B cell (primary cell): ENCODE measurements around the gene BTBD17.

Experiments
- CTCF ChIP-seq: fragments of 200-600 bp; IDR thresholded peaks from one replicate; pipeline ENCODE4 v1.8.0; 2022; ENCODE audit warnings: antibody characterized with exemption, mild to moderate bottlenecking
- EZH2 ChIP-seq: IDR thresholded peaks from 2 replicates; pipeline ENCODE4 v1.6.1; 2012; ENCODE audit warnings: borderline replicate concordance, low read depth, mild to moderate bottlenecking, moderate library complexity, low read length; ENCODE audit not compliant: insufficient read depth, poor library complexity, severe bottlenecking

GRCh38 chr17:74394275-74394950 is 32.7 kb upstream of the BTBD17 start:
- TF ChIP-seq EZH2, result no peak
- TF ChIP-seq CTCF, result no peak
